ENCODE results near the gene AFF3. TPM values are rescaled to one million over a fixed set of nuclear protein-coding genes. Genes with fewer than 3 reads are reported as not detected.

The AFF3 gene
- total and polyA plus RNA-seq, 10 of the 15 experiments (the other 5 are each of a cell fraction or from before 2014, with no cell fraction given), result 0.26 to 5.5 (median 3.0) TPM

- TF ChIP-seq MLLT1 (IDR thresholded peaks at IDR 0.05) (no peak), NR2C2 (IDR thresholded peaks at IDR 0.05; ENCODE audit: borderline replicate concordance, control insufficient read depth, insufficient read length, low read depth) (no peak)
Observed at GRCh38 chr2:99648178-99648844, 494.1 kb downstream of the AFF3 start (continued).

- WGBS (ENCODE audit: insufficient coverage, insufficient replicate concordance, low lambda C conversion rate, missing lambda C conversion rate), result 37% methylated on average over 2 of the region's 2 CpGs
- TF ChIP-seq ZZZ3 (IDR thresholded peaks at IDR 0.05; ENCODE audit: control insufficient read depth, insufficient read length, low read depth), result no peak
- no peak for TF ChIP-seq BMI1 (IDR thresholded peaks at IDR 0.05; ENCODE audit: borderline replicate concordance)
- no peak for TF ChIP-seq ZNF622 (IDR thresholded peaks at IDR 0.05)
- no peak for TF ChIP-seq JUND (IDR thresholded peaks at IDR 0.05; ENCODE audit: low read depth, low read length)
- TF ChIP-seq CBFB (IDR thresholded peaks at IDR 0.05; ENCODE audit: low read depth), result no peak
- no peak for TF ChIP-seq NFYA (IDR thresholded peaks at IDR 0.05; ENCODE audit: borderline replicate concordance, low read depth, low read length)
- TF ChIP-seq CHD4 (IDR thresholded peaks at IDR 0.05), result no peak
- TF ChIP-seq BCL11A (IDR thresholded peaks at IDR 0.05; ENCODE audit: low read depth, low read length), result no peak
- no peak for TF ChIP-seq NBN (IDR thresholded peaks at IDR 0.05)
- TF ChIP-seq YY1 (IDR thresholded peaks at IDR 0.05; ENCODE audit: low read depth, low read length), result no peak
- TF ChIP-seq, protein P1, sequence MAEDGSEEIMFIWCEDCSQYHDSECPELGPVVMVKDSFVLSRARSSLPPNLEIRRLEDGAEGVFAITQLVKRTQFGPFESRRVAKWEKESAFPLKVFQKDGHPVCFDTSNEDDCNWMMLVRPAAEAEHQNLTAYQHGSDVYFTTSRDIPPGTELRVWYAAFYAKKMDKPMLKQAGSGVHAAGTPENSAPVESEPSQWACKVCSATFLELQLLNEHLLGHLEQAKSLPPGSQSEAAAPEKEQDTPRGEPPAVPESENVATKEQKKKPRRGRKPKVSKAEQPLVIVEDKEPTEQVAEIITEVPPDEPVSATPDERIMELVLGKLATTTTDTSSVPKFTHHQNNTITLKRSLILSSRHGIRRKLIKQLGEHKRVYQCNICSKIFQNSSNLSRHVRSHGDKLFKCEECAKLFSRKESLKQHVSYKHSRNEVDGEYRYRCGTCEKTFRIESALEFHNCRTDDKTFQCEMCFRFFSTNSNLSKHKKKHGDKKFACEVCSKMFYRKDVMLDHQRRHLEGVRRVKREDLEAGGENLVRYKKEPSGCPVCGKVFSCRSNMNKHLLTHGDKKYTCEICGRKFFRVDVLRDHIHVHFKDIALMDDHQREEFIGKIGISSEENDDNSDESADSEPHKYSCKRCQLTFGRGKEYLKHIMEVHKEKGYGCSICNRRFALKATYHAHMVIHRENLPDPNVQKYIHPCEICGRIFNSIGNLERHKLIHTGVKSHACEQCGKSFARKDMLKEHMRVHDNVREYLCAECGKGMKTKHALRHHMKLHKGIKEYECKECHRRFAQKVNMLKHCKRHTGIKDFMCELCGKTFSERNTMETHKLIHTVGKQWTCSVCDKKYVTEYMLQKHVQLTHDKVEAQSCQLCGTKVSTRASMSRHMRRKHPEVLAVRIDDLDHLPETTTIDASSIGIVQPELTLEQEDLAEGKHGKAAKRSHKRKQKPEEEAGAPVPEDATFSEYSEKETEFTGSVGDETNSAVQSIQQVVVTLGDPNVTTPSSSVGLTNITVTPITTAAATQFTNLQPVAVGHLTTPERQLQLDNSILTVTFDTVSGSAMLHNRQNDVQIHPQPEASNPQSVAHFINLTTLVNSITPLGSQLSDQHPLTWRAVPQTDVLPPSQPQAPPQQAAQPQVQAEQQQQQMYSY (CRISPR knock-in tag; IDR thresholded peaks at IDR 0.05), result no peak
- TF ChIP-seq MYB (IDR thresholded peaks at IDR 0.05; ENCODE audit: borderline replicate concordance, low read depth, low read length), result no peak
- TF ChIP-seq MEF2B (IDR thresholded peaks at IDR 0.05; ENCODE audit: partially characterized antibody, poor library complexity, severe bottlenecking), result no peak
- TF ChIP-seq BHLHE40 (IDR thresholded peaks at IDR 0.05; ENCODE audit: borderline replicate concordance in 1 of 2, low read depth in 2 of 2, low read length in 1 of 2), result no peak
- no peak for TF ChIP-seq NR2C1 (IDR thresholded peaks at IDR 0.05)
- no peak for TF ChIP-seq TCF3 (IDR thresholded peaks at IDR 0.05; ENCODE audit: borderline replicate concordance, insufficient read depth, low read depth, low read length)
- no peak for TF ChIP-seq POU2F2 (IDR thresholded peaks at IDR 0.05; ENCODE audit: borderline replicate concordance, low read depth, low read length)
- no peak for TF ChIP-seq HCFC1 (IDR thresholded peaks at IDR 0.05; ENCODE audit: low read length)
- no peak for TF ChIP-seq ZNF24 (IDR thresholded peaks at IDR 0.05)
Observed at GRCh38 chr2:99645960-99646359, 496.4 kb downstream of the AFF3 start.

More at GRCh38 chr2:99645960-99646359, 496.4 kb downstream of the AFF3 start:
- ATAC-seq (no peak), FAIRE-seq (no peak), DNase-seq (ENCODE audit: low read depth, low spot score) (no peak)
- ChIA-PET POLR2A (no interaction called here), RAD21 (ENCODE audit: unreplicated experiment) (no interaction called here), CTCF (no interaction called here), SMC1A (ENCODE audit: uncharacterized antibody, unreplicated experiment) (no interaction called here)
- Histone ChIP-seq H3K9ac (ENCODE audit: control insufficient read depth, insufficient read depth, low read length) (no peak overlapping the region), H3K4me1 (ENCODE audit: control insufficient read depth, insufficient read depth, low read length) (no peaks in the 10 kb centered on the region), H3K27ac (ENCODE audit: control insufficient read depth, insufficient read depth) (no peak overlapping the region), H3K27me3 (replicated peaks in 1 of 2; ENCODE audit: control insufficient read depth in 2 of 2, insufficient read depth in 2 of 2, low read length in 1 of 2) (no peaks in the 10 kb centered on the region), H3K4me3 (no peak overlapping the region), H3K36me3 (ENCODE audit: control insufficient read depth in 2 of 2, insufficient read depth in 2 of 2, low read length in 1 of 2) (no peaks in the 10 kb centered on the region), H3K9me3 (replicated peaks; ENCODE audit: control insufficient read depth, insufficient read depth, low read length) (no peaks in the 10 kb centered on the region), H4K20me1 (ENCODE audit: control insufficient read depth, insufficient read depth) (no peaks in the 10 kb centered on the region), H2AFZ (ENCODE audit: control insufficient read depth, low read depth, low read length) (no peak overlapping the region), H3K4me2 (ENCODE audit: control insufficient read depth, insufficient read depth) (no peak overlapping the region), H3K79me2 (ENCODE audit: control insufficient read depth, insufficient read depth, low read length) (no peaks in the 10 kb centered on the region)
- no TSS peak for BruUV-seq (replicated peaks)
- intact Hi-C loops (cut with micrococcal nuclease; ENCODE audit: unreplicated experiment) (no loop called here), in situ Hi-C loops (cut with MboI) (no loop called here)

Data from GM12878 (cell line).